Activated naive CD4-positive, alpha-beta T cell treated with anti-CD3 and anti-CD28 coated beads, Interleukin-2, amount 10 ng/mL, durations not matched to agents 7 days and 5 days (primary cell): ENCODE results near the gene LRRC47.

Source experiments
- CTCF ChIA-PET: fragments of 350-600 bp; sonication (Branson Sonifier 250); formaldehyde crosslinking; loops from one replicate; lab custom pipeline; 2021; ENCODE audit warnings: antibody characterized with exemption; lab: Charles Lee
- DNase-seq: peaks from one replicate; pipeline ENCODE4 v3.0.0-alpha.2; 2020
- H3K27ac Mint-ChIP-seq: one replicate; pipeline ENCODE4 v1.8.0; 2021; ENCODE audit warnings: mild to moderate bottlenecking, moderate library complexity, mixed read lengths
- H3K27me3 Mint-ChIP-seq: one replicate; pipeline ENCODE4 v1.8.0; 2021; ENCODE audit warnings: mild to moderate bottlenecking, mixed read lengths
- H3K36me3 Mint-ChIP-seq: one replicate; pipeline ENCODE4 v1.8.0; 2021; ENCODE audit warnings: mixed read lengths
- H3K4me1 Mint-ChIP-seq: one replicate; pipeline ENCODE4 v1.8.0; 2021; ENCODE audit warnings: mixed read lengths
- H3K4me3 Mint-ChIP-seq: one replicate; pipeline ENCODE4 v1.8.0; 2021; ENCODE audit warnings: mild to moderate bottlenecking, moderate library complexity, mixed read lengths
- H3K9me3 Mint-ChIP-seq: one replicate; pipeline ENCODE4 v1.8.0; 2021; ENCODE audit warnings: mixed read lengths

LRRC47 gene

GRCh38 chr1:3786468-3787348 lies 9.6 kb downstream of the LRRC47 start:
- DNase-seq: no peak
- H3K9me3 Mint-ChIP-seq: no peaks in the 10 kb centered on the region
- CTCF ChIA-PET: interaction anchor here (1.1 kb wide), 1 partner anchor 11 kb away, joined by 3 read pairs; no protein-coding TSS in a partner anchor
- H3K4me3 Mint-ChIP-seq: no peak overlapping the region
- peaks cover 8% of the 10 kb centered on the region for H3K4me1 Mint-ChIP-seq
- H3K36me3 Mint-ChIP-seq: peaks cover 33% of the 10 kb centered on the region
- peak overlapping the region; percentile 52 for H3K27ac Mint-ChIP-seq
- no peaks in the 10 kb centered on the region for H3K27me3 Mint-ChIP-seq

- H3K9me3 Mint-ChIP-seq: no peaks in the 10 kb centered on the region
- no peak for DNase-seq
- CTCF ChIA-PET: no interaction called here
- H3K4me1 Mint-ChIP-seq: peaks cover 8% of the 10 kb centered on the region
- H3K27ac Mint-ChIP-seq: no peak overlapping the region
- H3K27me3 Mint-ChIP-seq: no peaks in the 10 kb centered on the region
- no peak overlapping the region for H3K4me3 Mint-ChIP-seq
- H3K36me3 Mint-ChIP-seq: peaks cover 38% of the 10 kb centered on the region
These were observed 10.7 kb downstream of the LRRC47 start for GRCh38 chr1:3785456-3786157.

- peaks cover 8% of the 10 kb centered on the region for H3K4me1 Mint-ChIP-seq
- H3K9me3 Mint-ChIP-seq: no peaks in the 10 kb centered on the region
- peaks cover 43% of the 10 kb centered on the region for H3K36me3 Mint-ChIP-seq
- DNase-seq: no peak
- no peak overlapping the region for H3K4me3 Mint-ChIP-seq
- CTCF ChIA-PET: no interaction called here
- no peaks in the 10 kb centered on the region for H3K27me3 Mint-ChIP-seq
- no peak overlapping the region for H3K27ac Mint-ChIP-seq
These were observed 11.3 kb downstream of the LRRC47 start for GRCh38 chr1:3785045-3785444.

GRCh38 chr1:3783651-3784474 lies 12.4 kb downstream of the LRRC47 start:
- CTCF ChIA-PET: no interaction called here

GRCh38 chr1:3780901-3781300 lies 15.4 kb downstream of the LRRC47 start:
- peaks cover under 1% of the 10 kb centered on the region for H3K27me3 Mint-ChIP-seq
- CTCF ChIA-PET: no interaction called here
- H3K4me1 Mint-ChIP-seq: peaks cover under 1% of the 10 kb centered on the region
- peaks cover 41% of the 10 kb centered on the region for H3K36me3 Mint-ChIP-seq
- H3K27ac Mint-ChIP-seq: no peak overlapping the region
- DNase-seq: no peak
- no peak overlapping the region for H3K4me3 Mint-ChIP-seq
- no peaks in the 10 kb centered on the region for H3K9me3 Mint-ChIP-seq

More at GRCh38 chr1:3783651-3784474, 12.4 kb downstream of the LRRC47 start:
- Mint-ChIP-seq H3K4me3 (no peak overlapping the region), H3K27ac (no peak overlapping the region), H3K27me3 (no peaks in the 10 kb centered on the region), H3K36me3 (peaks cover 47% of the 10 kb centered on the region), H3K9me3 (no peaks in the 10 kb centered on the region), H3K4me1 (peaks cover 8% of the 10 kb centered on the region)
- no peak for DNase-seq

- Mint-ChIP-seq H3K27ac (no peak overlapping the region), H3K36me3 (peaks cover 36% of the 10 kb centered on the region), H3K4me1 (peaks cover 3% of the 10 kb centered on the region), H3K9me3 (no peaks in the 10 kb centered on the region), H3K4me3 (no peak overlapping the region), H3K27me3 (peaks cover 7% of the 10 kb centered on the region)
- no peak for DNase-seq
- CTCF ChIA-PET: no interaction called here
These were observed 16.3 kb downstream of the LRRC47 start for GRCh38 chr1:3779912-3780416.

- H3K27ac Mint-ChIP-seq: no peak overlapping the region
- no peak overlapping the region for H3K4me3 Mint-ChIP-seq
- peaks cover 32% of the 10 kb centered on the region for H3K36me3 Mint-ChIP-seq
- H3K4me1 Mint-ChIP-seq: peaks cover 3% of the 10 kb centered on the region
- CTCF ChIA-PET: no interaction called here
- peaks cover 7% of the 10 kb centered on the region for H3K27me3 Mint-ChIP-seq
- H3K9me3 Mint-ChIP-seq: no peaks in the 10 kb centered on the region
- DNase-seq: no peak
These were observed 16.9 kb downstream of the LRRC47 start for GRCh38 chr1:3779265-3779911.

- peaks cover 9% of the 10 kb centered on the region for H3K27me3 Mint-ChIP-seq
- H3K27ac Mint-ChIP-seq: no peak overlapping the region
- no peaks in the 10 kb centered on the region for H3K9me3 Mint-ChIP-seq
- H3K36me3 Mint-ChIP-seq: peaks cover 26% of the 10 kb centered on the region
- no peak overlapping the region for H3K4me3 Mint-ChIP-seq
- CTCF ChIA-PET: no interaction called here
- peaks cover 3% of the 10 kb centered on the region for H3K4me1 Mint-ChIP-seq
- no peak for DNase-seq
These were observed 17.6 kb downstream of the LRRC47 start for GRCh38 chr1:3778590-3779264.

- Mint-ChIP-seq H3K4me1 (peaks cover 3% of the 10 kb centered on the region), H3K27me3 (peaks cover 17% of the 10 kb centered on the region), H3K27ac (no peak overlapping the region), H3K36me3 (peaks cover 24% of the 10 kb centered on the region), H3K9me3 (no peaks in the 10 kb centered on the region), H3K4me3 (no peak overlapping the region)
- DNase-seq: no peak
- CTCF ChIA-PET: interaction anchor here (1.3 kb wide), 1 partner anchor 26 kb away, joined by 5 read pairs; no protein-coding TSS in a partner anchor
These were observed 18.4 kb downstream of the LRRC47 start for GRCh38 chr1:3777647-3778589.

- Mint-ChIP-seq H3K9me3 (no peaks in the 10 kb centered on the region), H3K4me1 (peaks cover 3% of the 10 kb centered on the region), H3K27me3 (peaks cover 18% of the 10 kb centered on the region), H3K27ac (peak overlapping the region; percentile 49), H3K4me3 (no peak overlapping the region), H3K36me3 (peaks cover 18% of the 10 kb centered on the region)
- CTCF ChIA-PET: interaction anchor here (1.3 kb wide), 1 partner anchor 27 kb away, joined by 5 read pairs; no protein-coding TSS in a partner anchor
- no peak for DNase-seq
These were observed 19.2 kb downstream of the LRRC47 start for GRCh38 chr1:3777078-3777547.

GRCh38 chr1:3776231-3776961 lies 19.9 kb downstream of the LRRC47 start:
- Mint-ChIP-seq H3K4me3 (no peak overlapping the region), H3K36me3 (peaks cover 14% of the 10 kb centered on the region), H3K4me1 (peaks cover 8% of the 10 kb centered on the region), H3K9me3 (no peaks in the 10 kb centered on the region), H3K27ac (no peak overlapping the region), H3K27me3 (peaks cover 24% of the 10 kb centered on the region)
- no peak for DNase-seq
- CTCF ChIA-PET: interaction anchor here (0.6 to 1.5 kb wide), 9 partner anchors 11 to 126 kb away, joined by 3 to 12 read pairs (median 4); no protein-coding TSS in a partner anchor
